AG04449 (cell line): ENCODE data around the gene RPH3AL.

ENCODE experiments used
- CTCF ChIA-PET: fragments of 350-600 bp; formaldehyde crosslinking; extraction: SDS; loops from one replicate; lab custom pipeline; 2021; ENCODE audit warnings: antibody characterized with exemption; lab: Yijun Ruan, JAX
- POLR2A ChIA-PET: fragments of 400-600, 350-600 bp; formaldehyde crosslinking; extraction: SDS; loops from one replicate; lab custom pipeline; 2020; ENCODE audit warnings: antibody characterized with exemption, inconsistent platforms; lab: Yijun Ruan, JAX
- DNase-seq: peaks from one replicate; pipeline ENCODE4 v3.0.0-alpha.2; 2010; ENCODE audit warnings: low read depth, low spot score
- H3K4me3 ChIP-seq: 2 replicates; pipeline ENCODE4 v1.5.1; 2011; ENCODE audit warnings: low read depth, mild to moderate bottlenecking, control low read depth, low read length
- CTCF ChIP-seq: IDR thresholded peaks from one replicate; pipeline ENCODE4 v1.5.1; 2011; ENCODE audit warnings: mild to moderate bottlenecking, moderate library complexity, low read length, control low read depth, inconsistent platforms; ENCODE audit not compliant: insufficient read depth; ENCODE audit errors: missing control alignments

Gene RPH3AL

GRCh38 chr17:393806-394717, 41.5 kb upstream of the RPH3AL start:
- TF ChIP-seq CTCF: no peak
- DNase-seq: no peak
- ChIA-PET CTCF (interaction anchor here (1.2 to 1.9 kb wide), 2 partner anchors 8 to 17 kb away, joined by 3 to 11 read pairs; no protein-coding TSS in a partner anchor), POLR2A (no interaction called here)
- H3K4me3 ChIP-seq: no peak overlapping the region

DNA sequence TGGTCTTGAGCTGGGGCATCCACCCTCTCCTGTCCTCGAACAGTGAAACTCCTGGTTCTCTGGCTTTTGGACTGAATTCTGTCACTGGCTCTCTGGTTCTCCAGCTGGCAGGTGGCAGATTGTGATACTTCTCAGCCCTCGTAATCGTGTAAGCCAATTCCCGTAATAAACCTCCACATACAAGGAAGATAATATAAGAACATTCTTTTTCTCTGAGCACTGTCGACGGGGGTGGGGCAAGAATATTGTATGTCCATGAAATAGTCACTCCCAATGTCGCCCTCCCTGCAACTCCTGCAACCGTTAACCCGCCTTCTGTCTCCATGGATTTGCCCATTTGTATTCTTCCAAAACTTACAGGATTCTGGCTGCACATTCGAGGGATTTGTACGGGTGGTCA, 39.2 kb upstream of the RPH3AL start:
- ChIA-PET POLR2A (no interaction called here), CTCF (no interaction called here)
- H3K4me3 ChIP-seq: no peak overlapping the region
- DNase-seq: no peak
- TF ChIP-seq CTCF: no peak

DNA sequence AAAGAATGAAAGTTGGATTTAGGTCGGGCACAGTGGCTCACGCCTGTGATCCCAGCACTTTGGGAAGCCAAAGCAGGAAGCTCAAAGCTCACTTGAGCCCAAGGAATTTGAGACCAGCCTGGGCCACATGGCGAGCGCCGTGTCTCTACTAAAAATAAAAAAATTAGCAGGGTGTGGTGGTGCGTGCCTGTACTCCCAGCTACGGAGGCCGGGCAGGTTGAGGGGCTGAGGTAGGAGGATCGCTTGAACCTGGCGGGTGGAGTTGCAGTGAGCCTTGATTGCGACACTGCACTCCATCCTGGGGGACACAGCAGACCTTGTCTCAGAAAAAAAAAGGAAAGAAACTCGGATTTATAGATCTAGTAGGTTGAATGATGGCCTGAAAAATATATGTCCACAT, 37.4 kb upstream of the RPH3AL start:
- CTCF ChIA-PET: interaction anchor here (4.8 kb wide), 1 partner anchor 311 kb away, joined by 34 read pairs; no protein-coding TSS in a partner anchor
- TF ChIP-seq CTCF: no peak
- POLR2A ChIA-PET: no interaction called here
- no peak for DNase-seq
- H3K4me3 ChIP-seq: no peak overlapping the region

DNA sequence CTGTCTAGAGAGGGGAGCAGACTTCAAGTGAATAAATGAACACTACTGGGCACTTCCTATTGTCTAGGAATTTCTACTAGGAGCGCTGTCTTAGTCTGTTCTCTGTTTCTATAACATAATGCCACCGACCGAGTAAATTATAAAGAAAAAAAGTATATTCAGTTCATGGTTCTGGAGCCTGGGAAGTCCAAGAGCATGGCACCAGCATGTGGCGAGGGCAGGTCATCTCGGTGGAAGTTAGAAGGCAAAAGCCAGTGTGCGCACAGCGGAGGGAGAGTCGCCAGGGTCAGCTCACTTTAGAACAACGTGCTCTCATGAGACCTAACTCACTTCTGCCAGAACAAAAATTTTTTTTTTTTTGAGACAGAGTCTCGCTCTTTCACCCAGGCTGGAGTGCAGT, 35.5 kb upstream of the RPH3AL start:
- H3K4me3 ChIP-seq: no peak overlapping the region
- POLR2A ChIA-PET: interaction anchor here (0.6 kb wide), 1 partner anchor 336 kb away, joined by 3 read pairs; no protein-coding TSS in a partner anchor
- no peak for DNase-seq
- TF ChIP-seq CTCF: no peak
- CTCF ChIA-PET: interaction anchor here (0.5 to 4.8 kb wide), 10 partner anchors 13 to 678 kb away, joined by 3 to 48 read pairs (median 6); no protein-coding TSS in a partner anchor

GRCh38 chr17:386141-386876, 33.7 kb upstream of the RPH3AL start:
- POLR2A ChIA-PET: no interaction called here
- TF ChIP-seq CTCF: peak; percentile 78
- H3K4me3 ChIP-seq: peak overlapping the region; percentile 52
- no peak for DNase-seq
- CTCF ChIA-PET: interaction anchor here (0.7 to 4.8 kb wide), 32 partner anchors 8 to 369 kb away, joined by 3 to 48 read pairs (median 4); no protein-coding TSS in a partner anchor

DNA sequence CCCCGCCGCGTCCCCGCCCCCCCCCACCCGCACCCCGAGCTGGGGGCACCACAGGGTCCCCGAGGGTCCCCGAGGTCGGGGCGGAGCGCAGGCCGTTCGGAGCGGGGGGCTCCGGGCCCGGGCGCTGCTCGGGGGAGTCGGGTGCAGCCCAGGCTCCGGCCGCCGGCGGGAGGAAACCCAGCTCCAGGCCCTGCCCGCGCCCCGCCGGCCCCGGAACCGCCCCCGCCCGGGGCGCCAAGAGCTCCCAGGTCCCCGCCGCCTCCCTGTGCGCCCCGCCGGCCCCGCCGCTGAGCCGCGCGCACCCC, 33.2 kb upstream of the RPH3AL start:
- POLR2A ChIA-PET: no interaction called here
- TF ChIP-seq CTCF: no peak
- CTCF ChIA-PET: interaction anchor here (0.6 to 4.8 kb wide), 24 partner anchors 9 to 369 kb away, joined by 3 to 48 read pairs (median 4); no protein-coding TSS in a partner anchor
- H3K4me3 ChIP-seq: peak overlapping the region; percentile 52
- DNase-seq: no peak
